Measurements from ENCODE around the gene SRRM5.
"Not testable (repeated sequence)": the region's sequence is repeated elsewhere in the genome, so short reads cannot be mapped to it uniquely, and the experiment has no call there.

SRRM5 gene

GRCh38 chr19:43591904-43592772, 19.8 kb upstream of the SRRM5 start:
- no peak for DNase-seq (ENCODE audit: low read depth in 2 of 2)

- DNase-seq (ENCODE audit: low read depth in 2 of 2): no peak
Measured at GRCh38 chr19:43592800-43593350, 19.0 kb upstream of the SRRM5 start.

GRCh38 chr19:43594081-43594697, 17.7 kb upstream of the SRRM5 start:
- DNase-seq (ENCODE audit: low read depth in 2 of 2): no peak

- DNase-seq (ENCODE audit: low read depth in 2 of 2): peak; percentile 58 to 61
Measured at GRCh38 chr19:43594710-43595604, 16.9 kb upstream of the SRRM5 start.

- DNase-seq (ENCODE audit: low read depth in 2 of 2): no peak
Measured at GRCh38 chr19:43595605-43595998, 16.3 kb upstream of the SRRM5 start.

- DNase-seq (ENCODE audit: low read depth in 2 of 2): peak; percentile 100
Measured at GRCh38 chr19:43595999-43596841, 15.7 kb upstream of the SRRM5 start, which contains the start of the genes IRGQ and ZNF576. Gene IRGQ, minus strand, starts transcription at chr19:43596134. Its CDS starts 796 bp downstream, at chr19:43595338. Gene ZNF576, plus strand, starts transcription at chr19:43596595. Its CDS starts 514 bp downstream, at chr19:43597109.

- DNase-seq (ENCODE audit: low read depth in 2 of 2): no peak
Measured at GRCh38 chr19:43596842-43597461, 14.9 kb upstream of the SRRM5 start.

- no peak for DNase-seq (ENCODE audit: low read depth in 2 of 2)
Measured at GRCh38 chr19:43597876-43598275, 14.0 kb upstream of the SRRM5 start.

GRCh38 chr19:43598445-43599240, 13.2 kb upstream of the SRRM5 start:
- DNase-seq (ENCODE audit: low read depth in 2 of 2): no peak

GRCh38 chr19:43599635-43600295, 12.1 kb upstream of the SRRM5 start:
- no peak for DNase-seq (ENCODE audit: low read depth in 2 of 2)

GRCh38 chr19:43600326-43600725, 11.6 kb upstream of the SRRM5 start:
- DNase-seq (ENCODE audit: low read depth in 2 of 2): not testable (repeated sequence)

- DNase-seq (ENCODE audit: low read depth in 2 of 2): no peak
Measured at GRCh38 chr19:43605875-43606568, 5.9 kb upstream of the SRRM5 start.

- no peak for DNase-seq (ENCODE audit: low read depth in 2 of 2)
Measured at GRCh38 chr19:43606569-43607229, 5.2 kb upstream of the SRRM5 start.

- no peak for DNase-seq (ENCODE audit: low read depth in 2 of 2)
Measured at GRCh38 chr19:43607238-43608205, 4.4 kb upstream of the SRRM5 start.

GRCh38 chr19:43609872-43610271, 2.0 kb upstream of the SRRM5 start:
- no peak for DNase-seq (ENCODE audit: low read depth in 2 of 2)

GRCh38 chr19:43610493-43610892, 1.4 kb upstream of the SRRM5 start:
- no peak for DNase-seq (ENCODE audit: low read depth in 2 of 2)

- no peak for DNase-seq (ENCODE audit: low read depth in 2 of 2)
Measured at GRCh38 chr19:43612374-43612773, 486 bp downstream of the SRRM5 start.

Data from stimulated activated CD4-positive, alpha-beta T cell treated with anti-CD3 and anti-CD28 coated beads, Interleukin-4, amount 100 ng/mL, for 48 hours (primary cell).